Neural progenitor cell (in vitro differentiated cells): ENCODE results near the gene GRK3. TPM values are rescaled to one million over a fixed set of nuclear protein-coding genes. Genes with fewer than 3 reads are reported as not detected.
A peak's percentile ranks its signal among the peaks of the same experiment; 100 is the strongest.

Source experiments
- DNase-seq: peaks from one replicate; pipeline ENCODE4 v3.0.0-alpha.2; 2016; ENCODE audit warnings: low spot score
- H2AFZ ChIP-seq: fragments of 200-600 bp; sonication (generic); replicated peaks from 2 replicates; pipeline ENCODE4 v1.6.1; 2016; ENCODE audit warnings: antibody characterized with exemption
- H3F3A ChIP-seq: fragments of 200-600 bp; sonication (generic); 2 replicates; pipeline ENCODE4 v1.6.1; 2016; ENCODE audit warnings: antibody characterized with exemption, low read depth
- H3K27ac ChIP-seq: fragments of 200-600 bp; sonication (generic); 2 replicates; pipeline ENCODE4 v1.5.1; 2016; ENCODE audit warnings: mild to moderate bottlenecking
- H3K27me3 ChIP-seq: fragments of 200-600 bp; sonication (generic); 2 replicates; pipeline ENCODE4 v1.6.1; 2016; ENCODE audit warnings: mild to moderate bottlenecking, moderate library complexity
- H3K36me3 ChIP-seq: fragments of 200-600 bp; sonication (generic); 2 replicates; pipeline ENCODE4 v1.5.1; 2016
- H3K4me1 ChIP-seq: fragments of 200-600 bp; sonication (generic); 2 replicates; pipeline ENCODE4 v1.6.1; 2016; ENCODE audit warnings: mixed run types
- H3K4me2 ChIP-seq: fragments of 200-600 bp; sonication (generic); 2 replicates; pipeline ENCODE4 v1.6.1; 2016
- H3K4me3 ChIP-seq: fragments of 200-600 bp; sonication (generic); 2 replicates; pipeline ENCODE4 v1.5.1; 2016
- H3K79me2 ChIP-seq: fragments of 200-600 bp; sonication (generic); 2 replicates; pipeline ENCODE4 v1.6.1; 2016; ENCODE audit warnings: low read depth
- H3K9ac ChIP-seq: fragments of 200-600 bp; sonication (generic); 2 replicates; pipeline ENCODE4 v1.6.1; 2016
- H3K9me3 ChIP-seq: fragments of 200-600 bp; sonication (generic); 2 replicates; pipeline ENCODE4 v1.5.1; 2016; ENCODE audit warnings: low read depth
- H4K20me1 ChIP-seq: fragments of 200-600 bp; sonication (generic); 2 replicates; pipeline ENCODE4 v1.6.1; 2016; ENCODE audit warnings: low read depth
- H3K27ac Mint-ChIP-seq: 3 replicates; pipeline ENCODE4 v1.8.0; 2021; ENCODE audit warnings: mixed read lengths
- H3K27me3 Mint-ChIP-seq: 2 replicates; pipeline ENCODE4 v1.8.0; 2022; ENCODE audit warnings: low read depth, mild to moderate bottlenecking, inconsistent platforms, moderate library complexity, mixed read lengths; ENCODE audit not compliant: insufficient read depth
- H3K36me3 Mint-ChIP-seq: 3 replicates; pipeline ENCODE4 v1.8.0; 2021; ENCODE audit warnings: mixed read lengths
- H3K4me1 Mint-ChIP-seq: 3 replicates; pipeline ENCODE4 v1.8.0; 2021; ENCODE audit warnings: mixed read lengths
- H3K4me3 Mint-ChIP-seq: 3 replicates; pipeline ENCODE4 v1.8.0; 2021; ENCODE audit warnings: mild to moderate bottlenecking, moderate library complexity, mixed read lengths
- H3K9me3 Mint-ChIP-seq: 3 replicates; pipeline ENCODE4 v1.8.0; 2020; ENCODE audit warnings: mixed read lengths
- EZH2 ChIP-seq: fragments of 200-600 bp; sonication (generic); IDR thresholded peaks from 2 replicates; pipeline ENCODE4 v1.6.1; 2017; ENCODE audit warnings: antibody characterized with exemption, mild to moderate bottlenecking, moderate library complexity
- EZH2phosphoT487 ChIP-seq: fragments of 200-600 bp; sonication (generic); IDR thresholded peaks from 2 replicates; pipeline ENCODE4 v1.6.1; 2017; ENCODE audit warnings: antibody characterized with exemption
- total RNA-seq: library from RNA; depleted of rRNA; stranded (reverse); fragments of >200 nt; gene quantifications from 2 replicates; pipeline ENCODE4 v1.2.3, GENCODE V29; 2015; ENCODE audit warnings: low replicate concordance
- TF ChIP-seq, protein P1 (sequence below): fragments of 200-600 bp; sonication (generic); IDR thresholded peaks from 2 replicates; pipeline ENCODE4 v1.5.1; 2017; ENCODE audit warnings: antibody characterized with exemption, mild to moderate bottlenecking

GRK3 gene
- total RNA-seq, 1 donor from 2014 or later: 20.8 TPM

DNA sequence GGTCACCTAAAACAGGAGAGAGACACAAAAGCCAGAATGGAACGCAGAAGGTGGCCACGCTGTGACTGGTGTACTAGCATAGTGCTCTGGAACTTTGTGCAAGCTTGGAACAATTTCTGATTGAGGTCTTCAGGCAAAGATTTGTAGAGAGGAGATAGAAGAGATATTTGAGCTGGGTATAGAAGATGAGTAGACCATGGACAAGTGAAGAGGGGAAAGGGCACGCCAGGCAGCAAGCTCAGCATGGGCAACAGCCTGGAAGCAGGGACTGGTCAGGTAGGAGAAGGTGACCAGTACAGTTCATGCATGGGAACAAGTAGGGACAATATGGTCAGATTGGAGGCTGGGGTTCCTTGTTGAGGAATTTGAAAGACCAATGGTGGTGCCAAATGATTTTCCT is 201.9 kb downstream of the GRK3 start:
- H3K27me3 ChIP-seq: no peaks in the 10 kb centered on the region
- TF ChIP-seq EZH2 (no peak), EZH2phosphoT487 (no peak)
- TF ChIP-seq, protein P1, sequence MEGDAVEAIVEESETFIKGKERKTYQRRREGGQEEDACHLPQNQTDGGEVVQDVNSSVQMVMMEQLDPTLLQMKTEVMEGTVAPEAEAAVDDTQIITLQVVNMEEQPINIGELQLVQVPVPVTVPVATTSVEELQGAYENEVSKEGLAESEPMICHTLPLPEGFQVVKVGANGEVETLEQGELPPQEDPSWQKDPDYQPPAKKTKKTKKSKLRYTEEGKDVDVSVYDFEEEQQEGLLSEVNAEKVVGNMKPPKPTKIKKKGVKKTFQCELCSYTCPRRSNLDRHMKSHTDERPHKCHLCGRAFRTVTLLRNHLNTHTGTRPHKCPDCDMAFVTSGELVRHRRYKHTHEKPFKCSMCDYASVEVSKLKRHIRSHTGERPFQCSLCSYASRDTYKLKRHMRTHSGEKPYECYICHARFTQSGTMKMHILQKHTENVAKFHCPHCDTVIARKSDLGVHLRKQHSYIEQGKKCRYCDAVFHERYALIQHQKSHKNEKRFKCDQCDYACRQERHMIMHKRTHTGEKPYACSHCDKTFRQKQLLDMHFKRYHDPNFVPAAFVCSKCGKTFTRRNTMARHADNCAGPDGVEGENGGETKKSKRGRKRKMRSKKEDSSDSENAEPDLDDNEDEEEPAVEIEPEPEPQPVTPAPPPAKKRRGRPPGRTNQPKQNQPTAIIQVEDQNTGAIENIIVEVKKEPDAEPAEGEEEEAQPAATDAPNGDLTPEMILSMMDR: no peak
- no peak overlapping the region for H3K9ac ChIP-seq
- H4K20me1 ChIP-seq: no peaks in the 10 kb centered on the region
- H3K27ac Mint-ChIP-seq: no peak overlapping the region
- H3K9me3 Mint-ChIP-seq: peaks cover 16% of the 10 kb centered on the region
- H3K36me3 ChIP-seq: no peaks in the 10 kb centered on the region
- H3K4me3 ChIP-seq: no peak overlapping the region
- no peak overlapping the region for H2AFZ ChIP-seq
- H3F3A ChIP-seq: no peaks in the 10 kb centered on the region
- no peaks in the 10 kb centered on the region for H3K36me3 Mint-ChIP-seq
- H3K27me3 Mint-ChIP-seq: peaks cover 6% of the 10 kb centered on the region
- H3K4me3 Mint-ChIP-seq: no peak overlapping the region
- no peak overlapping the region for H3K27ac ChIP-seq
- H3K4me1 Mint-ChIP-seq: no peaks in the 10 kb centered on the region
- no peak overlapping the region for H3K4me2 ChIP-seq
- no peaks in the 10 kb centered on the region for H3K9me3 ChIP-seq
- no peaks in the 10 kb centered on the region for H3K4me1 ChIP-seq
- DNase-seq: no peak
- no peaks in the 10 kb centered on the region for H3K79me2 ChIP-seq

GRCh38 chr22:25770333-25770732 is 205.9 kb downstream of the GRK3 start:
- Histone ChIP-seq H3K9ac (no peak overlapping the region), H3F3A (no peaks in the 10 kb centered on the region), H3K27me3 (no peaks in the 10 kb centered on the region), H4K20me1 (no peaks in the 10 kb centered on the region), H3K4me1 (no peaks in the 10 kb centered on the region), H3K36me3 (no peaks in the 10 kb centered on the region), H3K9me3 (no peaks in the 10 kb centered on the region), H3K4me3 (no peak overlapping the region), H2AFZ (no peak overlapping the region), H3K79me2 (no peaks in the 10 kb centered on the region), H3K27ac (no peak overlapping the region), H3K4me2 (no peak overlapping the region)
- no peak overlapping the region for H3K27ac Mint-ChIP-seq
- H3K4me1 Mint-ChIP-seq: no peaks in the 10 kb centered on the region
- no peaks in the 10 kb centered on the region for H3K36me3 Mint-ChIP-seq
- no peak overlapping the region for H3K4me3 Mint-ChIP-seq
- no peak for DNase-seq
- H3K27me3 Mint-ChIP-seq: peaks cover 9% of the 10 kb centered on the region
- H3K9me3 Mint-ChIP-seq: peaks cover 16% of the 10 kb centered on the region
- TF ChIP-seq, protein P1: no peak
- TF ChIP-seq EZH2: no peak
- no peak for TF ChIP-seq EZH2phosphoT487

DNA sequence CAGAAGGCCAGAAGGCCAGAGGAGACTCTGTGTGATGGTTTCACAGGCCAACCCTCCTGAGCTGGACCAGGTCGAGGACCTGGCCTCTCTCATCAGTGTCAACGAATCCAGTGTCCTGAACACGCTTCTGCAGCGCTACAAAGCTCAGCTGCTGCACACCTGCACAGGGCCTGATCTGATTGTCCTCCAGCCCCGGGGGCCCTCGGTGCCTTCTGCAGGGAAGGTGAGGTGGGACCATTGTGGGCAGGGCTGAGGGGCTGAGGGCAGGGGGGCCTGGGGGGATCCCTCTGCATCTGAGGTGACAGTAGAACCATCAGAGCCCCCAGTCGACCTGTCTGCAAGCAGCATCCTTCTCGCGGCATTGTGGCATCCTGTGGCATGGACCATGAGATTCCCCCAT is 207.8 kb downstream of the GRK3 start:
- no peak for TF ChIP-seq EZH2
- Histone ChIP-seq H2AFZ (no peak overlapping the region), H3K4me3 (no peak overlapping the region), H3K79me2 (no peaks in the 10 kb centered on the region), H3K36me3 (no peaks in the 10 kb centered on the region), H3K9me3 (no peaks in the 10 kb centered on the region), H3K4me1 (no peaks in the 10 kb centered on the region), H3F3A (no peaks in the 10 kb centered on the region), H3K4me2 (no peak overlapping the region), H4K20me1 (no peaks in the 10 kb centered on the region), H3K27me3 (no peaks in the 10 kb centered on the region), H3K27ac (no peak overlapping the region), H3K9ac (no peak overlapping the region)
- peaks cover 6% of the 10 kb centered on the region for H3K9me3 Mint-ChIP-seq
- no peak overlapping the region for H3K27ac Mint-ChIP-seq
- H3K27me3 Mint-ChIP-seq: peaks cover 7% of the 10 kb centered on the region
- peaks cover 8% of the 10 kb centered on the region for H3K4me1 Mint-ChIP-seq
- DNase-seq: no peak
- no peaks in the 10 kb centered on the region for H3K36me3 Mint-ChIP-seq
- H3K4me3 Mint-ChIP-seq: no peak overlapping the region

DNA sequence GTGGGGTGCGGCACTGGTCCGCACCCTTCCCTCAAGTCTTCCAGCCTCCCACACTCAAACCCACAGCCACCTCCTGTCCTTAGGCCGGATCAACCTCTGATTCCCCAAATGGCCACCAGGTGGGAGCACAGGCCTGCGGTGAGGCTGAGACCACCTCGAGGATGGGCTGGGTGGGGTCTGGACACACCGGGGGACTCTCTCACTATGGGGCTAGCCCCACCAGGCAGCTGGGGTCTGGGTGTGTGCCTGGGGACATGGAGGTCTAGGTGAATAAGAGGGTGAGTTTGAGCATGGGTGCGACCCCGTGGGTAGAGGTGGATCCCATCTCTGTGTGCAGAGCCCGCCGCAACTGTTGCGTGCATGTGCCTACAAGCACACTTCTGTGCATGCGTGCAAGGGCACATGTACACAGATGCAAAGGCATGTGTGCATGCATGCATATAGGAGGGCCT is 210.1 kb downstream of the GRK3 start:
- Histone ChIP-seq H3K4me1 (no peaks in the 10 kb centered on the region), H3K4me3 (no peak overlapping the region), H3K79me2 (no peaks in the 10 kb centered on the region), H2AFZ (no peak overlapping the region), H3K9me3 (no peaks in the 10 kb centered on the region), H3K4me2 (no peak overlapping the region), H3K36me3 (no peaks in the 10 kb centered on the region), H4K20me1 (no peaks in the 10 kb centered on the region), H3K27ac (no peak overlapping the region), H3F3A (no peaks in the 10 kb centered on the region), H3K27me3 (no peaks in the 10 kb centered on the region), H3K9ac (no peak overlapping the region)
- Mint-ChIP-seq H3K36me3 (no peaks in the 10 kb centered on the region), H3K27ac (no peak overlapping the region), H3K4me1 (peaks cover 8% of the 10 kb centered on the region), H3K4me3 (no peak overlapping the region), H3K27me3 (peaks cover 3% of the 10 kb centered on the region), H3K9me3 (no peaks in the 10 kb centered on the region)
- TF ChIP-seq, protein P1: peak; percentile 82
- no peak for TF ChIP-seq EZH2
- no peak for TF ChIP-seq EZH2phosphoT487
- peak; percentile 71 for DNase-seq
